NCI-H1436 (cell line): ENCODE data around the gene MTUS2.

Experiments used
- DNase-seq: peaks from one replicate; lab custom pipeline; 2025; lab: John Stamatoyannopoulos, UW

MTUS2 gene

DNA sequence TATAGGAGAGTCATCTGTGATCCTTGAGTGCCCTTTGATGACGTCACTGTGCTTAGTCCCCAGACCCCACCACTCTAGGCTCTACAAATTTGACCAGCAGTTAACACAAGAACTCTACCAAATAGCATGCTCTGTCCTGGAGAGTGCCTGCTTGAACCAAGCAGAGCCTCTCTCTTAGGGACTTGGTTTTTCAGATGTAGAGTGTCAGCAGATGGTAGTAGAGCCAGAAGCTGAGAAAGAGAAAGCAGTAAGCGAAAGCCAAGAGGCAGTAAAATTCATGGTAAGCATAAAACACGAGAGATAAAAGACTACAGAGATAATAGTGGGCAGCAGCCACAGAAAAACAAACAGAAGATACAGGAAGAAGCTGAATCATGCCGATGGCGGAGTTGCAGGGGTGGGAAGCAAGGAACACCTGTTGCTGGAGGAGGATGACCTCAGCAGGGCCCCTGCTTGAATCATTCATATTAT lies 582.1 kb downstream of the MTUS2 start:
- no peak for DNase-seq

DNA sequence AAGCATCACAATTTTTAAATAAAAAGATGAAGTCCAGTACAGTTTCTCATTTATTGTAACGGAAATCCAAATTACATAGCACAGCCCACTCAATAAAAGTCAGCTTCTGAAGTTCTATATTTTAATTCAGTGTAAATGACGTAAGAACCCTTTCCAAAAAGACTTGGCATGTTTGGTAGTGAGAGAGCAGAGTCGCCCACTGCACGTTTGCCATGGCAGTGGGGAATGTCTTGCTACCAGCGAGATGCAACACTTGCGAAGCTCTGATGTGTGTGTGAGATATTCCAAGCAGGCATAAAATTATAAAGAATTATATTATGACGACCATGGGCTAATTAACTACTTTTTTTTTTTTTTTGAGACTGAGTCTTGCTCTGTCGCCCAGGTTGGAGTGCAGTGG lies 585.3 kb downstream of the MTUS2 start:
- no peak for DNase-seq

GRCh38 chr13:29411481-29411880 lies 591.3 kb downstream of the MTUS2 start:
- no peak for DNase-seq

GRCh38 chr13:29418026-29418425 lies 597.9 kb downstream of the MTUS2 start:
- DNase-seq = no peak

DNA sequence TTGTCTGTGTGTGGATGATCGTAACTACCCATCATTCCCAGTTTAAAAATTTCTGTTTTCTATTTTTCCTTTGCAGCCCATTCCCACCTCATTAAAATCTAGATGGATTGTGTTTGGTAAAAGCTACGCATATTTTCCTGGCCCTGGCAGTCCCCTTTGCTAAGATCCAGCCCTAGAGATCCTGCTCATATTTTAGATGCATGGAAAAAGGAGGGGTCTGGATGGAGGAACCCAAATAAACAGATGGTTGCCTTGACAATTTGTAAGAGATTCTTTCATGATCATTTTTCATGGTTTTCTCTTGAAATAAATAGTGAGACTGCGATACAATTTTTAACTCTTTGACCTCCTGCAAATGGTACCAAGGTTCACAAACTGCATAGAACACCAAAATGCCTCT lies 601.0 kb downstream of the MTUS2 start:
- no peak for DNase-seq

GRCh38 chr13:29422015-29422414 lies 601.9 kb downstream of the MTUS2 start:
- no peak for DNase-seq

GRCh38 chr13:29423050-29423449 lies 602.9 kb downstream of the MTUS2 start:
- DNase-seq = no peak

GRCh38 chr13:29427937-29428309 lies 607.8 kb downstream of the MTUS2 start:
- DNase-seq = no peak

GRCh38 chr13:29428310-29429181 lies 608.4 kb downstream of the MTUS2 start:
- DNase-seq = no peak

DNA sequence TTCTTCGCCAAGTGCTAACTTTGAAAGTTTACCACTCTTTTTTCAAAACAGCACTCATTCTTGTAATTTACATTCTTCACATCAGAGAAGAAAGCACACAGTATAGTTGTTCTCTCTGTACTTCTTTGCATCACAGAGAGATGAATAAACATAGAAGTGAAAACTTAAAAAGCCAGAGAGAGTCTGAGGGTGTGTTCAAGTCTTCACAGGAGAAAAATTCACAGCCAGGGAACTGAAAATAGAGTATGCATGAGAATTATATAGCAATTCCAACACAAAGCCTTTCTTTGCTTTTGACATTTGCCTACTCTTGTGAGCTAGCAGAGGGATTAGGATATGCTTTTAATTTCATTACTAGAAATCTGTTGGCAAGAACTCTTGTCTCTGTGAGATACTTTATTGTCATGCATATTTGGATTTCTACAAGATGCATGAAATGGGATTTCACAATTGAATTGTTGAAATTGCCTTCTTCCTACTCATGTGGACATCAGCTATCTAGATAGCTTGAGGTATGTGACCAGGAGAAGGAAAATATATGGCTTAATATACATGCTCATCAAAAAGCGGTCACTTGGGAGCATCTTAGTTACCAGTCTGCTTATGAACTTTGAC lies 609.3 kb downstream of the MTUS2 start:
- DNase-seq = no peak

GRCh38 chr13:29434217-29434945 lies 614.2 kb downstream of the MTUS2 start:
- DNase-seq = no peak

DNA sequence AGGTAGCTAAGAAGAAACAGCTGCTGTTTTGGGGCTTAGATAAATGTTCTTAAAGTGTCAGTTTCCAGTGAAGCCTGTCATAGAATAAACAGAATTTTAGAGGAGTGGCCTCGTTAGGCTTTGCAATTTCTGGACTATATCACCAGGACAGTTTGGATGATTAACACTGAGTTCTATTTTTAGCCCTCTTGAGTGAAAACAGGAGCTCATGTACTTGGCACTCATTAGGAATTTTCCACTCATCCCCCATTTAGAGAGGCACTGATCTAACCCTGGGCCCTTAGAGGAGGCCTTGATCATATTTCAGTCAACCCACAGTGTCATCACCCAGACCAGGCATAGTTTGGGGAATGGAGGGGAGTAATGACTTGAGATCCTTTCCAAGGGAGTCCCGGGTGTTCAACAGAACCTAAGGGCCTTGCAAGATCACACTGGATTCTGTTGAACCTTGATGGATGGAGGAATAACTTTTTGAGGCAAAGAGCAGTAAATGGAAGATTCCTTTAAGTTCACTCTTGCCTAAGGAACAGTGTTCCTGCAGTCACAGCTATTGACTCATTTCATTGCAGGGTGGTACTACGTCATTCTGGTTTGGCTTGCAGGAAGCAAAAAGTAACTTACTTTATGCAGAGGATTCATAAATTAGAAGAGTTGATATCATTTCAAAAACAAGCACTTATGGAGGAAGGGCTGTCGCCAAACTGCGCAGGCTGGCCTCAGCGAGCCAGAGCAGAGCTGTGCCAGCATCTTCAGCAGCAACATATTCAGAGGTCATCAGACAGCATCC lies 615.2 kb downstream of the MTUS2 start:
- no peak for DNase-seq

DNA sequence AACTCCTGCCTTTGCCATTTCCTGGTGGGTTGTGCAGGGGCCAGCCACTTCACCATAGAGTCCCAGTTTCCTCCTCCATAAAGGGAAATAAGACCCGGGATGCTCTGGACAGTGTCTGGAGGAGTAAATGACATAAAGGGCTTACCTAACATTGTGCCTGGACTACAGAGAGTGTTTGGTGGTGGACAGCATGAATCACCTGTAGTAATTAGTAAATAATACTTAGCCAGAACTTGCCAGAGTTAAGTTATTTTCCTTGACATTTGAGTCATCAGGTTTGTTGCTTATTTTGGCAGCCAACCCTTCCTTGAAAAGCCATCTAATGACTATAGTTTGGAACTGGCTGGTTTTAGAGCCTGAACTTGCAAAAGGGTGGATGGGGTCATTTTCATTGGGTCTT lies 616.2 kb downstream of the MTUS2 start:
- no peak for DNase-seq

GRCh38 chr13:29436721-29437280 lies 616.7 kb downstream of the MTUS2 start:
- DNase-seq = no peak

- DNase-seq = no peak
Measured at GRCh38 chr13:29438769-29439168, 618.6 kb downstream of the MTUS2 start.

DNA sequence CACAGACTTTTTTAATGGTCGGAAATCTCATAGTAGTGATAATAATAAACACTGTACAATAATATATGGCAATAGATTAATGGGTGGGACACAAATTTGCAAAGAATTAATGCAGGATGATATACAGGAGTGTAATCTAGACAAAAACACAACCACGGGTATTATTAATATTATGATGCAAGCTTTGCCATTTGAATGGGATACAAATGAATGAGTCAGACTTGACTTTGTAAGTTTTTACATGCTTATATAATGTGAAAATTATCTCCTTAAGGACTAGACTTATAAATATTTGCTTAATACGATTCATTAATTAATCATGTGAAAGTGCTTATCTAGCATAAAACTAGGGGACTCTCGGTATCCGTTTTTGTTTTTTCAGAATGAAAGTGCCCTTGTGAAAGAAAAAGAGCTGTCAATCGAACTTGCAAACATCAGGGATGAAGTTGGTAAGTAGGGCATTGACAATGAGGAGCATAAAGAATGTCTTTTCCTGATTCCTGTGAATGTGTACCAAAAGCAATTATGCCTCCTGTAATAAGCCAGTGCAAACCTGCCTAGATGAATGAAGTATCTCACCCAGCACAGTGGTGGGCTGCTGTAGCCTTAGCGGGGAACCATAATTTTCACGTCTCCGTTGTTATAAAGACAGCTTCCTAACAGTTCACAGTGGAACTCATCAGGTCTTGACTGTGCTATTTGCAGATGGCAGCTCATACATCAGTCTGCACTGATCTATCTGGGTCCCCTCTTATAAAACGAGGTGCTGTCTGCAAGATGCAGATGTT lies 619.7 kb downstream of the MTUS2 start:
- no peak for DNase-seq

DNA sequence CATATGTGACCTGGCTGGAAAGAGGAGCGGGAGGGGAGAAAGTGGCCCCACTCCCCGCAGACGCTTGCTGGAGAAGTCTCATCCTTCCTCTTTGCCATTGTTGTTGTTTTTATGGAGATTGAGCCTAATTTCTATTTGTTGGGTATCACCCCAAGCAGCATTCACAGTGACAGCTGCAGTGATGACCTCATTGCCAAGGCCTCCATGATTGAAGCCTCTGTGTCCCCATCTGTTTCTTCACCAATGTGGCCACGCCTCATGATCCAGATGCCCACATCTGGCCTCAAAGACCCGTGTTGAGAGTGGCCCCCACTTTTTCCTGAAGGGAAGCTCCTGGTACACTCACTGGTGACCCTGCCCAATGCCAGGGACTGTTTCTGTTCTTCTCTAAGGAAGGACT lies 621.2 kb downstream of the MTUS2 start:
- no peak for DNase-seq

- no peak for DNase-seq
Measured at GRCh38 chr13:29446016-29446415, 625.9 kb downstream of the MTUS2 start.

DNA sequence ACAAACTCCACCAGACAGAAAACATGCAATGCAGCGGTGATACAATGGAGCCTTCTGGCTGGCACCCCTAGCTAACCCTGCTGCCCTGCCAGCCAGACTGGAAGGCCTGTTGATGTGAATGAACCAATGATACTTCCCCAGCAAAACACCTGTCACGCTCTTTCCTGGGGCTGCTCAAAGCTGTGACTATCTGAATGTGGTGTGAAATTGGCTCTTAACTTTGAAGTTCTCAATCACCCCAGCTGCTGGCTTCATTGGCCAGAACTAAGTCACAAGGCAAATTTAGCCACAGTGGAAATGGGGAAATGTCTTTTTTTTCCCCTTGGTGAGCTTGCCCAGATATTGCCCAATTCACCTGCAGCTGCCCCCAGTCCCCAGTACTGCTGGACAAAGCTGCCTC lies 628.0 kb downstream of the MTUS2 start:
- DNase-seq = no peak

GRCh38 chr13:29449726-29450125 lies 629.6 kb downstream of the MTUS2 start:
- no peak for DNase-seq

DNA sequence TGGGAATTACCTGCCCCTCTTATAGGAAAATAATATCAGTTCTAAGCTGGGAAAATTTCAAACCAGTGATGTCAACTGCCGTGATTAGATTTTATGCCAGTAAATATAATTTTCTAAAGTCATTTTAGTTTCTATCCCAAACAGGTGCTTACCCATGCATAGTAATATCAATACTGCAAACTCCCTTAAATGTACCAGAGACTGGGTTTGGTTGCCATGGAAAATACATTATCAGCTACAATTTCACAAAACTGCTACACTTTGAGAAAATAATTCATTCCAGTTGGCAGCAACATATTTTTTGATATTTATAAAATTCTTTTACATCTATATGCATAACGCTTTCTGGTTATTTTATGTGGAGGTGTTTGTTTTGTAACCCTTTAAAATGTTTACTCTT lies 631.8 kb downstream of the MTUS2 start:
- DNase-seq = no peak
